H1 (cell line): ENCODE measurements around the gene RXFP1. TPM values are rescaled to one million over a fixed set of nuclear protein-coding genes. Genes with fewer than 3 reads are reported as not detected.

Experiments used
- CTCF ChIA-PET: fragments of 300-600 bp; sonication (Branson Sonifier 250); formaldehyde crosslinking; loops from one replicate; lab custom pipeline; 2021; ENCODE audit not compliant: partially characterized antibody; lab: Charles Lee
- POLR2A ChIA-PET: fragments of 300-600 bp; sonication (Branson Sonifier 250); formaldehyde crosslinking; loops from one replicate; lab custom pipeline; 2021; ENCODE audit warnings: inconsistent platforms; ENCODE audit not compliant: partially characterized antibody; lab: Charles Lee
- DNase-seq, 2 experiments: peaks; one replicate each; pipeline versions ENCODE4 v3.0.0 to v3.0.0-alpha.2; 2010 to 2022; ENCODE audit warnings: low spot score in 2 of 2, low read depth in 1 of 2, mixed read lengths in 1 of 2
- FAIRE-seq: peaks from 2 replicates; lab custom pipeline; 2011; peaks lifted over from hg19 to GRCh38; lab: Jason Lieb, UNC
- H2AFZ ChIP-seq: 2 replicates; pipeline ENCODE4 v1.8.1; 2012; ENCODE audit warnings: low read length, inconsistent platforms
- H2AK5ac ChIP-seq: 2 replicates; pipeline ENCODE4 v1.6.1; 2013; ENCODE audit warnings: low read depth, low read length
- H2BK120ac ChIP-seq: replicated peaks from 2 replicates; pipeline ENCODE3; 2013; ENCODE audit warnings: low read depth, low read length, inconsistent platforms
- H2BK12ac ChIP-seq: 2 replicates; pipeline ENCODE4 v1.6.1; 2013; ENCODE audit warnings: low read depth, low read length
- H2BK15ac ChIP-seq: 2 replicates; pipeline ENCODE4 v1.6.1; 2013; ENCODE audit warnings: low read length
- H2BK20ac ChIP-seq: 2 replicates; pipeline ENCODE4 v1.6.1; 2013; ENCODE audit warnings: low read length
- H2BK5ac ChIP-seq: 2 replicates; pipeline ENCODE4 v1.6.1; 2013; ENCODE audit warnings: low read depth, low read length
- H3K14ac ChIP-seq: 2 replicates; pipeline ENCODE4 v1.6.1; 2013; ENCODE audit warnings: inconsistent platforms; ENCODE audit not compliant: insufficient read length
- H3K18ac ChIP-seq: 2 replicates; pipeline ENCODE4 v1.6.1; 2013; ENCODE audit warnings: low read length; ENCODE audit errors: extremely low read depth
- H3K23ac ChIP-seq: 2 replicates; pipeline ENCODE4 v1.6.1; 2013; ENCODE audit warnings: inconsistent platforms; ENCODE audit not compliant: insufficient read length
- H3K23me2 ChIP-seq: 2 replicates; pipeline ENCODE4 v1.6.1; 2013; ENCODE audit warnings: low read depth, low read length
- H3K27ac ChIP-seq: 2 replicates; pipeline ENCODE4 v1.6.1; 2011; ENCODE audit warnings: low read depth, low read length, inconsistent platforms
- H3K27me3 ChIP-seq, 4 experiments: replicated peaks in 1 of 4; 1 replicate in 1 of 4; 2 replicates in 3 of 4; pipeline versions ENCODE4 v1.6.1 to v1.8.1; 2011 to 2013; ENCODE audit warnings: low read length in 3 of 4, mild to moderate bottlenecking in 3 of 4, inconsistent platforms in 2 of 4, mixed read lengths in 2 of 4, moderate library complexity in 1 of 4; ENCODE audit not compliant: control insufficient read depth in 3 of 4, insufficient read depth in 3 of 4; ENCODE audit errors: extremely low read depth in 1 of 4
- H3K36me3 ChIP-seq, 4 experiments: 2 replicates each; pipeline versions ENCODE4 v1.6.1 to v1.8.1; 2011 to 2013; ENCODE audit warnings: mild to moderate bottlenecking in 4 of 4, low read length in 3 of 4, moderate library complexity in 2 of 4, control low read depth in 1 of 4, inconsistent platforms in 1 of 4; ENCODE audit not compliant: insufficient read depth in 4 of 4, control insufficient read depth in 2 of 4
- H3K4ac ChIP-seq: replicated peaks from 2 replicates; pipeline ENCODE3; 2013; ENCODE audit warnings: low read length, low read depth, mixed read lengths, inconsistent platforms; ENCODE audit not compliant: insufficient read length
- H3K4me1 ChIP-seq, 4 experiments: replicated peaks in 1 of 4; 1 replicate in 1 of 4; 2 replicates in 3 of 4; pipeline versions ENCODE4 v1.6.1 to v1.8.1; 2011 to 2013; ENCODE audit warnings: low read length in 3 of 4, inconsistent platforms in 2 of 4, mixed read lengths in 1 of 4; ENCODE audit not compliant: insufficient read depth in 4 of 4, control insufficient read depth in 3 of 4
- H3K4me2 ChIP-seq, 2 experiments: 2 replicates each; pipeline versions ENCODE4 v1.6.1 to v1.8.1; 2011 to 2013; ENCODE audit warnings: low read depth in 2 of 2, low read length in 2 of 2, control low read depth in 1 of 2, inconsistent platforms in 1 of 2, mild to moderate bottlenecking in 1 of 2; ENCODE audit not compliant: insufficient read depth in 1 of 2
- H3K4me3 ChIP-seq, 4 experiments: fragments of 200-600, 300-600 bp in 1 of 4; sonication (generic), shearing (Covaris generic), sonication (Bioruptor Twin) in 1 of 4; 2 replicates each; pipeline versions ENCODE4 v1.5.1 to v1.8.1; 2011 to 2016; ENCODE audit warnings: low read length in 4 of 4, low read depth in 3 of 4, control low read depth in 2 of 4, inconsistent platforms in 2 of 4, mild to moderate bottlenecking in 2 of 4, mixed read lengths in 1 of 4, moderate library complexity in 1 of 4; ENCODE audit not compliant: insufficient read depth in 2 of 4; ENCODE audit errors: extremely low read depth in 1 of 4
- H3K56ac ChIP-seq: replicated peaks from 2 replicates; pipeline ENCODE3; 2013; ENCODE audit warnings: low read depth, mild to moderate bottlenecking, mixed read lengths, low read length, inconsistent platforms; ENCODE audit not compliant: insufficient read length
- H3K79me1 ChIP-seq: 2 replicates; pipeline ENCODE4 v1.6.1; 2013; ENCODE audit warnings: low read depth, low read length, control low read depth
- H3K79me2 ChIP-seq, 2 experiments: 2 replicates each; pipeline versions ENCODE4 v1.6.1 to v1.8.1; 2012 to 2013; ENCODE audit warnings: low read length in 2 of 2, mild to moderate bottlenecking in 2 of 2, inconsistent platforms in 1 of 2; ENCODE audit not compliant: insufficient read depth in 2 of 2, control insufficient read depth in 1 of 2
- H3K9ac ChIP-seq, 4 experiments: replicated peaks in 1 of 4; 1 replicate in 1 of 4; 2 replicates in 3 of 4; pipeline versions ENCODE4 v1.6.1 to v1.8.1; 2011 to 2013; ENCODE audit warnings: low read depth in 3 of 4, low read length in 3 of 4, control low read depth in 2 of 4, mild to moderate bottlenecking in 2 of 4, moderate library complexity in 2 of 4, inconsistent platforms in 1 of 4; ENCODE audit errors: extremely low read depth in 1 of 4
- H3K9me3 ChIP-seq, 2 experiments: 2 replicates each; pipeline versions ENCODE4 v1.6.1 to v1.8.1; 2012 to 2013; ENCODE audit warnings: mild to moderate bottlenecking in 2 of 2, moderate library complexity in 2 of 2, control low read depth in 1 of 2, inconsistent platforms in 1 of 2, low read depth in 1 of 2, low read length in 1 of 2, mixed read lengths in 1 of 2; ENCODE audit not compliant: insufficient read depth in 2 of 2
- H4K20me1 ChIP-seq, 2 experiments: replicated peaks in 1 of 2; 2 replicates each; pipeline versions ENCODE3 to v1.8.1; 2011 to 2013; ENCODE audit warnings: inconsistent platforms in 2 of 2, low read length in 2 of 2, mild to moderate bottlenecking in 1 of 2; ENCODE audit not compliant: insufficient read depth in 2 of 2, control insufficient read depth in 1 of 2
- H4K5ac ChIP-seq: 2 replicates; pipeline ENCODE4 v1.6.1; 2013; ENCODE audit warnings: low read length, low read depth, mixed read lengths, inconsistent platforms; ENCODE audit not compliant: insufficient read length
- H4K8ac ChIP-seq: 2 replicates; pipeline ENCODE4 v1.8.0; 2013; ENCODE audit warnings: mild to moderate bottlenecking, moderate library complexity, low read length, inconsistent platforms; ENCODE audit not compliant: insufficient read depth; ENCODE audit errors: extremely low read depth
- H4K91ac ChIP-seq: replicated peaks from 2 replicates; pipeline ENCODE3; 2013; ENCODE audit warnings: low read length, mixed read lengths, inconsistent platforms; ENCODE audit not compliant: insufficient read length
- CBX8 ChIP-seq: fragments of 300-800, 300-1000 bp; sonication (generic); IDR thresholded peaks from 2 replicates; pipeline ENCODE4 v1.7.1; 2016; ENCODE audit warnings: low read depth, low read length, borderline replicate concordance
- TAF1 ChIP-seq: IDR thresholded peaks from 2 replicates; pipeline ENCODE4 v1.6.1; 2011; ENCODE audit warnings: mild to moderate bottlenecking, low read depth, low read length
- TEAD4 ChIP-seq: IDR thresholded peaks from 2 replicates; pipeline ENCODE4 v1.6.1; 2012; ENCODE audit warnings: low read depth, low read length, inconsistent platforms, mixed read lengths
- WGBS, 2 experiments: shearing (Covaris generic) in 1 of 2; methylation state at CpG; one replicate each; pipeline versions ENCODE4 v1.1.6 to v1.1.7; 2013 to 2015; ENCODE audit warnings: low lambda C conversion rate in 2 of 2, mixed read lengths in 2 of 2, inconsistent platforms in 1 of 2, low coverage in 1 of 2, missing lambda C conversion rate in 1 of 2; ENCODE audit not compliant: insufficient replicate concordance in 2 of 2, insufficient coverage in 1 of 2, insufficient read length in 1 of 2; ENCODE audit errors: extremely low coverage in 1 of 2, missing lambda C conversion rate in 1 of 2; 5-methylcytosine and 5-hydroxymethylcytosine counted together
- polyA plus RNA-seq, 7 experiments: library from polyadenylated mRNA; depleted of rRNA in 3 of 7; stranded (reverse) in 5 of 7; unstranded in 2 of 7; fragments of >200 nt in 5 of 7; fragments of 200-250 nt in 2 of 7; gene quantifications; 1 replicate in 5 of 7; 2 replicates in 1 of 7; 4 replicates in 1 of 7; pipeline versions ENCODE4 v1.2.1 to v1.2.3, GENCODE V29; 2011 to 2013; ENCODE audit warnings: missing spikeins in 2 of 7, mixed read lengths in 2 of 7
- total RNA-seq: library from RNA; stranded (reverse); fragmentation: NEBNext Ultra II Directional; extraction: Animal tissue kit (Norgen Biotek cat#: 25700); gene quantifications from 2 replicates; pipeline ENCODE4 v1.2.1, GENCODE V29; 2021

Gene RXFP1
- total and polyA plus RNA-seq, 2 of the 8 experiments (the other 6 are each of a cell fraction or from before 2014, with no cell fraction given): 0.14 to 0.56 TPM

DNA sequence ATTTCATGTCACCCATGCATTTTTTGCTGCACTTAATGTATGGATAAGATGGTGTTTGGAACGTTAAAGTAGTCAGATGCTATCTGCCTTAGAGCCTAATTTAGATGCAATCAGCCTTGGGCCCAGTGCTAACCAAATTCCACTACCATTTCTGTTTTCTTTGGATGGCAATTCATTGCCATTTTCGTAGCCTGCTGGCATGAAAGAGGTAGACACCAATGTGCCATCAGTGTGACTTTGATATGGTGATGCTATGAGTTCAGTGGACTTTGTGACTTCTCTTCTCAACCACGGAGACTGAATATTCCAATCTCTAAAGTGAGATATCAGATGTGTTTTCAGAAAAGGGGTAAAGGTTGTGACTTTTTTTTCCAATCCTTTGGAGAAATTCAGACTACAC is 152.0 kb downstream of the RXFP1 start:
- H3K79me2 ChIP-seq: peaks cover 4 to 25% of the 10 kb centered on the region in 2 experiments
- no peak overlapping the region for H3K14ac ChIP-seq
- no peak overlapping the region for H3K23ac ChIP-seq
- H2AFZ ChIP-seq: no peak overlapping the region
- H2BK12ac ChIP-seq: no peak overlapping the region
- POLR2A ChIA-PET: no interaction called here
- H3K4ac ChIP-seq: no peak overlapping the region
- no peak overlapping the region for H2AK5ac ChIP-seq
- no peak overlapping the region for H4K91ac ChIP-seq
- H3K79me1 ChIP-seq: 0 out of 2 replicates have a peak, but pooled peaks cover 3% of the 10 kb centered on the region
- FAIRE-seq: no peak
- CTCF ChIA-PET: interaction anchor here (1.2 kb wide), 1 partner anchor 501 kb away, joined by 3 read pairs; no protein-coding TSS in a partner anchor
- peaks cover 11% of the 10 kb centered on the region for H3K23me2 ChIP-seq
- no peak overlapping the region for H3K4me3 ChIP-seq
- no peak overlapping the region for H3K4me2 ChIP-seq
- no peak overlapping the region for H3K18ac ChIP-seq
- no peak overlapping the region for H3K9ac ChIP-seq
- no peaks in the 10 kb centered on the region for H3K9me3 ChIP-seq
- H4K5ac ChIP-seq: no peak overlapping the region
- H4K8ac ChIP-seq: no peak overlapping the region
- peaks cover 0 to 6% (median 0%) of the 10 kb centered on the region in 4 experiments; a peak in 3 of 8 replicates for H3K36me3 ChIP-seq
- WGBS, 2 experiments: 88% methylated on average over 3 of the region's 3 CpGs; no CpG with 5 or more reads in 1 of the 2 experiments
- H2BK5ac ChIP-seq: no peak overlapping the region
- no peak overlapping the region for H3K56ac ChIP-seq
- peaks cover 0 to 3% (median 2%) of the 10 kb centered on the region in 4 experiments; a peak in 2 of 7 replicates for H3K4me1 ChIP-seq
- peaks cover 0 to 1% of the 10 kb centered on the region in 2 experiments for H4K20me1 ChIP-seq
- TF ChIP-seq CBX8: no peak
- TF ChIP-seq TAF1: no peak
- no peak for TF ChIP-seq TEAD4
- TF ChIP-seq, all 59 proteins: peak for 0
- no peaks in the 10 kb centered on the region for H3K27me3 ChIP-seq
- H2BK20ac ChIP-seq: no peak overlapping the region
- no peak overlapping the region for H2BK120ac ChIP-seq
- no peak overlapping the region for H2BK15ac ChIP-seq
- DNase-seq: no peak
- no peak overlapping the region for H3K27ac ChIP-seq
